Measurements from ENCODE around the gene YTHDC1.
"Not testable (repeated sequence)": the region's sequence is repeated elsewhere in the genome, so short reads cannot be mapped to it uniquely, and the experiment has no call there.

The YTHDC1 gene

DNA sequence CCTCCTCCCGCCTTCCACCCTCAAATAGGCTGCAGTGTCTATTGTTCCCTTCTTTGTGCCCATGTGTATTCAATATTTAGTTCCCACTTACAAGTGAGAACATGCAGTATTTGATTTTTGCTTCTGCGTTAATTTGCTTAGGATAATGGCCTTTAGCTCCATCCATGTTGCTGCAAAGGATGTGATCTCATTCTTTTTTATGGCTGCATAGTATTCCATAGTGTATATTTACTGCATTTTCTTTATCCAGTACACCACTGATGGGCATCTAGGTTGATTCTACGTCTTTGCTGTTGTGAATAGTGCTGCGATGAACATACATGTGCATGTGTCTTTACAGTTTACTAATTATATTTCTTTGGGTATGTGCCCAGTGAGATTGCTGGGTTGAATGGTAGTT is 52.8 kb downstream of the YTHDC1 start:
- in situ Hi-C loops (cut with MboI; ENCODE audit: low sequenced_read_pairs) = no loop called here

DNA sequence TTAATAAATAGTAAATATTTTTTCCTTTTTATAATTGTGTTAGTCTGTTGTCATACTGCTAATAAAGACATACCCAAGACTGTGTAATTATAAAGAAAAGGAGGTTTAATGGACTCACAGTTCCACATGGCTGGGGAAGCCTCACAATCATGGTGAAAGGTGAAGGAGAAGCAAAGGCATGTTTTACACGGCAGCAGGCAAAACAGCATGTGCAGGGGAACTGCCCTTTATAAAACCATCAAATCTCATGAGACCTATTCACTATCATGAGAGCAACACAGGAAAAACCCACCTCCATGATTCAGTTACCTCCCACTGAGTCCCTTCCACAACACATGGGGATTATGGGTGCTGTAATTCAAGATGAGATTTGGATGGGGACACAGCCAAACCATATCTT is 58.6 kb downstream of the YTHDC1 start:
- in situ Hi-C loops (cut with MboI; ENCODE audit: low sequenced_read_pairs) = no loop called here

DNA sequence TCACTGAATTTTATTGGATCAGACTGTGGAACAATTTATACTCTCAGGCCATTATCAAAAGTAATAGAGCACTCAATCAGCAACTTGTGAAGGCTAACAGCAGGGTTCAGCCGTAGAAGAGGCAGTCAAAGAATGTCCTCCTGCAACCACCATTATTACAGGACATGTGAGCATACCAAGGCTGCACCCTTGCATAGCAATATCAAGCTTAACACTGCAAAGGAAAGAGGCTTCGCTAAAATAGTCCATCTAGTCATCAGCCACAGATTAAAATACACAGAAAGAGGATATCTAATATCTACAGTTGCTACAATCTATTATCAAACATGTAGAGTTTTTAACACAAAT is 61.5 kb downstream of the YTHDC1 start:
- in situ Hi-C loops (cut with MboI; ENCODE audit: low sequenced_read_pairs) = no loop called here

DNA sequence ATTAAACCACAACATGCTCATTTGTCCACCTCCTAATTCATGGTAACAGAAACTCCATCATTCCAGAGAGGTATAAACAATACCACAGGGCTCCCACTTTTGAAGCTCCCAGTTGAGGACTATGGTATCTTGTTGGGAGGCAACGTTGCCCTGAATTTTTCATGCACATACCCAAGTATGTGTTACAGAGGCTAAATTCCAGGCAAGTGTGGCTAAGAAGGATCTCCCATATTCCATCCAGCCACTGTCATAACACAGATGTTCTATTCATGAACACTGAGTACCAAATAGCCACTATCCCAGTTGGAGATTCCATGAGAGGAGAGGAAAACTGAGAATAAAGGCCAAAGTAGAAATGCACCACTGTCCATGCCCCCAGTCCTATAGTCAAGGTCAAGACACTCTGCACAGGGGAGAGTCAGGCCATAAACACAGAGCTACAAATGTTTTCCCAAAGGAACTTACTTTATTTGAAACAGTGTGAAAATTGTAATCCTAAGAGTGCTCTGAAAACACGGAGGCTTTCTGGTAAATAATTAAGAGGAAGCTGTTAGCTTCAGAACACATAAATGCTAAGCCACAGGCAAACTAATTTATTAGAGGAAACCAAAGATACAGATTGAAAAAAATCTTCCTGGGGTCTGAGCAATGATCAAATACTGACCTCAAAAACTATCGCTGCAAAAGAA is 62.0 kb downstream of the YTHDC1 start:
- in situ Hi-C loops (cut with MboI; ENCODE audit: low sequenced_read_pairs) = no loop called here

DNA sequence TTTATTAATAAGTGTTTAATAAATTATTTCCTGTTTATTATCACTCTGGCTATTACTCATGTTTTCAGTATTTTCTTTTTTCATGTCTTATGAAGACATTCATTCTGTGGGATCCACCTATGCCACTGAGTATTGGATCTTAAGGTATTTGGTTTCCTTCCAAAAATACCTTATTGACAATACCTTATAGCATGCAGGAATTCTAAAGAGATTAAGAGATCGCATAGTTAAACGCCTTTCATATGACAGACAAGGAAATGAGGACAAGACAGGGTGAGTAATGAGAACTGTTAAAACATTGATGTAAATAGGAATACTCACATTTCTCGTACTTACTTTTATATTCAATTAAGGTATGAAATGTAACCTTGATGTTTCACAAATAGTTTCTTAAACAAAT is 66.2 kb downstream of the YTHDC1 start:
- in situ Hi-C loops (cut with MboI; ENCODE audit: low sequenced_read_pairs) = no loop called here

DNA sequence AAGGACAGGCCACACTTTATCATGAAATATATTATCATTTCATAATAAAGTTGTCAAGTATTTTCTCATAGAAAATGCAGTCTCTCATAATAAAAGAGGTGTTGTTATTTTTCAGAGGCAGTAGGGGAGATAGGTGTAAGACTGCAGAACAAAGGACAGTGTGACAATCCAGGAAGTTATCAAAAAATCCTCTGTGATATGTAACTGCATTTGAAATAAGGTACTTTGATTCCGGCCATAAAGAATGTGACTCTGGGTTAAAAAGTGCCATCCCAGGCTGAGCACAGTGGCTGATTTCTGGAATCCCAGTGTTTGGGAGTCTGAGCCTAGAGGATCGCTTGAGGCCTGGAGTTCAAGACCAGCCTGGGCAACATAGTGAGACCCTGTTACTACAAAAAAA is 66.8 kb downstream of the YTHDC1 start:
- in situ Hi-C loops (cut with MboI; ENCODE audit: low sequenced_read_pairs) = no loop called here

DNA sequence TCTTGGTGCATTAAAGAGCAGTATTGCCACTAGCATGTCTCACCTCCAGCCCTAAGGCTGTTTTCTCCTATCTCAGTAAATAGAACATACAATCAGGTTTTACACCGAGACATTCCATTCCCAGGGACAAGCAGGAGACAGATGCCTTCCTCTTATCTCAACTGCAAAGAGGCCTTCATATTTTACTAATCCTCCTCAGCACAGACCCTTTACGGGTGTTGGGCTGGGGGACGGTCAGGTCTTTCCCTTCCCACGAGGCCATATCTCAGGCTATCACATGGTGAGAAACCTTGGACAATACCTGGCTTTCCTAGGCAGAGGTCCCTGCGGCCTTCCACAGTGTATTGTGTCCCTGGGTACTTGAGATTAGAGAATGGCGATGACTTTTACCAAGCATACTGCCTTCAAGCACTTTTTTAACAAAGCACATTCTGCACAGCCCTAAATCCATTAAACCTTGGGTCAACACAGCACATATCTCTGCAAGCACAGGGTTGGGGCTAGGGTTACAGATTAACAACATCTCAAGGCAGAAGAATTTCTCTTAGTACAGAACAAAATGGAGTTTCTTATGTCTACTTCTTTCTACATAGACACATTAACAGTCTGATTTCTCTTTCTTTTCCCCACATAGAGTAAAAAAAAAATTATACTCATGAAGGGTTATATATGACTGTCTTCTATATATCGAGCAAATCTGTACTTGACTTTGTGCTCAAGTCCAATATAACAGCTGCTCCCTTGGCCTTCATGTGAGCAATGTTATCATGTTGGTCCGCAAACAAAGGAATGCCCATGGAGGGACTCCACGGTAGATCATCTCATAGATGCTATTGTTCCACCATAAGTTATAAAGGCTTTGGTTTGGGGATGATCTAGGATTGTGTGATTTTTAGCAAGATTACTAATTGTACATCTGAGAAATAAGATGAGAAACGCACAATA is 67.8 kb downstream of the YTHDC1 start:
- in situ Hi-C loops (cut with MboI; ENCODE audit: low sequenced_read_pairs) = not testable (repeated sequence)

DNA sequence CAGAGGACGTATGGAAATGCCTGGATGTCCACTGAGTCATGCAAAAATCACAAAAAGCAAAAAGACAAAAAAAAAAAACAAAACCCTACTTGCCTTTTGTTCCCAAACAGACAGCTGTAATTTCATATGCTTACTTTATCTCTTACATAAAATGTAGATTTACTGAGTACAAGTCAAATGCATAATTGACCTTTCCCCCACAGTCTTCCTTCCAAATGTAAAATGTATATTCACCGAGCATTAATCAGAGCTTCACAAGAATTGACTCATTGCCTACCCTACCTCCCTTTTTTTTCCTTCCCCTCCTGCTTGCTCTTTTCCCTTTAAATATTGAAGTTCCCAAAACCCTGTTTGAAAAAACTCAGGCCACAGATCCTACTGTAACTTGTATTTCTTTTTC is 71.9 kb downstream of the YTHDC1 start:
- in situ Hi-C loops (cut with MboI; ENCODE audit: low sequenced_read_pairs) = no loop called here

DNA sequence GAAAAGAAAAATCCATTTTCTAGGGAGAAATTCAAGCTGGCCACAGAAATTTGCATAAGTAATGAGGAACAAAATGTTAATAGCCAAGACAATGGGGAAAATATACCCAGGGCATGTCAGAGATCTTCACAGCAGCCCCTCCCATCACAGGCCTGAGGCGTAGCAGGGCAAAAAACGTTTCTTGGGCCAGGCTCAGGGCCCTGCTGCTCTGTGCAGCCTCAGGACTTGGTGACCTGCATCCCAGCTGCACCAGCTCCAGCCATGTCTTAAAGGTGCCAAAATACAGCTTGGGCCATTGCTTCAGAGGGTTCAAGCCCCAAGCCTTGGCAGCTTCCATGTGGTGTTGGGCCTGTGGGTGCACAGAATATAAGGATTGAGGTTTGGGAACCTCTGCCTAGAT is 72.3 kb downstream of the YTHDC1 start:
- in situ Hi-C loops (cut with MboI; ENCODE audit: low sequenced_read_pairs) = no loop called here

DNA sequence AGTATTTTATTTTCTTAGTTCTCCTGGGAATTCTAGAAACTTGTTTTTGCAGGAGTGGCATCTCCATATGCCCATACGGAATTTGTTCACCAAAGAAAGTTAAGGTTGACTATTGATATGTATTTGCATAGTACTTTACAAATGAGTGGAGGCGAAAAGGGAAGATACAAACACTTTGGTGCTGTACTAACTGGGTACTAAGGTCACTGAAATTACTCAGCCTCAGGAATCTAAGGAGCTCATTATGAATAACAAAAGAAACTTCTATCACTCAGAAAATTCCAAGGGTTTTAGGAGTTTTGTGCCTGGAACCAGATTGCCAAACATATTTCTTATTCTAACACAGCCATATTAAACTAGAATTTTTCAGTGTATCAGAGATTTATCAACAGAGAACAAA is 77.0 kb downstream of the YTHDC1 start:
- in situ Hi-C loops (cut with MboI; ENCODE audit: low sequenced_read_pairs) = no loop called here

DNA sequence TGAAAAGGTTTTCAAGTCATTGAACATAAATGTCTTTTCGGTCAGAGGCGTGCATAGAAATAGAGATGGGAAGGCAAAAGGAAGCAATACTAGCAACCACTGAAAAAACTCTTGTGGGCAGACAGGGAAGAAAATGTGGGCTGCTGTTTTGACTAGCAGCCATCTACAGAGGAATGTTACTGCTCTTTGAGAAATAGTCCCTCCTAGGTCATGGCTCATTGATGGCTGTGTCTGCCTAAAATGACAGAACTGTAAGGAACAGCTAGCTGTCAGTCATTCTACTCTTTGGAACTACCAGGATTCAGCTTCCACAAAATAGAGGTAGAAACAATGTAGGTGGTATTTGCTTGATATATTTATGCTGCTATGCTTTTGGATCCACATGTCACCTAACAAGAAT is 77.5 kb downstream of the YTHDC1 start:
- in situ Hi-C loops (cut with MboI; ENCODE audit: low sequenced_read_pairs) = no loop called here

DNA sequence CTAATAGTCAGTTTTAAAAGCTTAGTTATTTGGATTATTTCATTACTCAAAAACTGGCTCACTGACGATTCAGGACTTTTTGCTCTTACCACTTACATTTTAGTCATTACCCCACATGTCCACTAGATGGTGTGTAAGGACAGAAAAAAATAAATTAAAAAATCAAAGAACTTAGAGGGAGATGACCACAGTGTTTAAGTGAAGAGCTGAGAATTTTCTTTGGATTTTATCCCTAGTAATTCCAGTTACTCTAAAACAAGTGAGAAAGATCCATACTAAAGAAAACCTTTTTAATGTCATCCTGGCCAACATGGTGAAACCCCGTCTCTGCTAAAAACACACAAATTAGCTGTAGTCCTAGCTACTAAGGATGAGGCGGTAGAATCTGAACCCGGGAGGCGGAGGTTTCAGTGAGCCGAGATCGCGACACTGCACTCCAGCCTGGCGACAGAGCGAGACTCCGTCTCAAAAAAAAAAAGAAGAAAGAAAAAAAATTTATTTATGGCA is 78.0 kb downstream of the YTHDC1 start:
- in situ Hi-C loops (cut with MboI; ENCODE audit: low sequenced_read_pairs) = no loop called here

DNA sequence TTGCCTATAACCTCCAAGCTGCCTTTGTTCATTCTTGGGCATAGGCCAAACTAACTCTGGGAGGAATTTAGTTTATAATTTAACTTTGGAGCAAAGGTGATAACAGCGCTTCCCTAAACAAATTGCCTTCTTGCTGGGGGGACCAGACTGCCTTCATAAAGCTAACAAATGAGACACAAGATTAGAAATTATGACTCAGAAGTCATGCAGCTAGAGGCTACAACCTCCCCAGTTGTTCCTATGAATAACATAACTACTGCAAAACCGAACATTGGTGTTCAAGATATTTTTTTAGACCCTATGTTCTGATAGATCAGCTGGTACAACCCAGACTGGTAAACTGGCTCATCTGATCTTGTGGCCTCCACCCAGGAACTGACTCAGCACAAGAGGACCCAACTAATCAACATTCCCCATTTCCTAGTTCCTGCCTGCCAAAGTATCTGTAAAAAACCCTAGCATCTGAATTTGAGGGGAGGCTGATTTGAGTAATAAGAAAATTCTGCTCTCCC is 82.4 kb downstream of the YTHDC1 start:
- in situ Hi-C loops (cut with MboI; ENCODE audit: low sequenced_read_pairs) = no loop called here

DNA sequence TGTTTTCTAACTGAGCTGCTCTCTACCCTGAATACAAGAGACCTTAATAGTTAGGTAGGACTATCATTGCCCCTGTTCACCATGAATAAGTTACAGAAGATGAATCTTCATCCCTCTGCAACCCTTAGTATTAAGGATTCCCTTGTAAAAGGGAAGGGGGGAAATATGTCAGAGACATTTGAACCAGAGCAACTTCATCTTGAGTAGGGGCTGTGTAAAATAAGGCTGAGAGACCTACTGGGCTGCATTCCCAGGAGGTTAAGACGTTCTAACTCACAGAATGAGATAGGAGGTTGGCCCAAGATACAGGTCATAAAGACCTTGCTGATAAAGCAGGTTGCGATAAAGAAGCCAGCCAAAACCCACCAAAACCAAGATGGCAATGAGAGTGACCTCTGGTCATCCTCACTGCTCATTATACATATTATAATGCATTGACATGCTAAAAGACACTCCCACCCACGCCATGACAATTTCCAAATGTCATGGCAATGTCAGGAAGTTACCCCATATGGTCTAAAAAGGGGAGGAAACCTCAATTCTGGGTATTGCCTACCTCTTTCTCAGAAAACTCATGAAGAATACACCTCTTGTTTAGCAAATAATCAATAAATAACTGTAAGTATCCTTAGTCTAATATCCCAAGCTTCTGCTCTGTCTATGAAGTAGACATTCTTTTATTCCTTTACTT is 84.9 kb downstream of the YTHDC1 start:
- in situ Hi-C loops (cut with MboI; ENCODE audit: low sequenced_read_pairs) = no loop called here
